IMR-90 (cell line): ENCODE data around the gene FEM1A. TPM values are rescaled to one million over a fixed set of nuclear protein-coding genes. Genes with fewer than 3 reads are reported as not detected.
"Not testable (repeated sequence)": the region's sequence is repeated elsewhere in the genome, so short reads cannot be mapped to it uniquely, and the experiment has no call there.

ENCODE experiments used
- ATAC-seq: fragments of 200-7000 bp; cut with Tn5 transposase; 2 replicates; pipeline ENCODE4 v1.9.1; 2020; ENCODE audit warnings: low read depth, mild to moderate bottlenecking, moderate library complexity
- BruUV-seq: library from RNA; stranded (reverse); fragments of 400-500 nt; replicated peaks from 2 replicates; lab custom pipeline; 2021; lab: Mats Ljungman, UMichigan
- CTCF ChIA-PET: fragments of 300-600 bp; formaldehyde crosslinking; extraction: SDS; loops from one replicate; lab custom pipeline; 2021; ENCODE audit warnings: antibody characterized with exemption; lab: Yijun Ruan, JAX
- POLR2A ChIA-PET: fragments of 300-600 bp; sonication (Branson Sonifier 250); formaldehyde crosslinking; loops from one replicate; lab custom pipeline; 2022; ENCODE audit warnings: antibody characterized with exemption; ENCODE audit not compliant: unreplicated experiment; lab: Charles Lee
- DNase-seq: peaks from one replicate; pipeline ENCODE4 v3.0.0; 2013
- H2AFZ ChIP-seq: replicated peaks from 2 replicates; pipeline ENCODE3; 2013; ENCODE audit warnings: low read length, mild to moderate bottlenecking; ENCODE audit not compliant: poor library complexity
- H2AK5ac ChIP-seq: 2 replicates; pipeline ENCODE4 v1.6.1; 2013; ENCODE audit warnings: low read depth, low read length, inconsistent platforms
- H2AK9ac ChIP-seq: replicated peaks from 2 replicates; pipeline ENCODE3; 2013; ENCODE audit warnings: mild to moderate bottlenecking, low read depth, low read length, moderate library complexity; ENCODE audit not compliant: poor library complexity
- H2BK120ac ChIP-seq: 2 replicates; pipeline ENCODE4 v1.6.1; 2013; ENCODE audit warnings: low read depth, low read length, inconsistent platforms
- H2BK15ac ChIP-seq: 3 replicates; pipeline ENCODE4 v1.6.1; 2013; ENCODE audit warnings: low read depth, low read length, inconsistent platforms
- H2BK20ac ChIP-seq: 2 replicates; pipeline ENCODE4 v1.6.1; 2013; ENCODE audit warnings: low read depth, mild to moderate bottlenecking, inconsistent platforms, low read length, moderate library complexity
- H2BK5ac ChIP-seq: 2 replicates; pipeline ENCODE4 v1.6.1; 2013; ENCODE audit warnings: mild to moderate bottlenecking, low read depth, low read length, inconsistent platforms; ENCODE audit not compliant: poor library complexity, severe bottlenecking
- H3K14ac ChIP-seq: replicated peaks from 2 replicates; pipeline ENCODE4 v1.6.1; 2013; ENCODE audit warnings: low read depth, low read length, inconsistent platforms
- H3K18ac ChIP-seq: 2 replicates; pipeline ENCODE4 v1.6.1; 2013; ENCODE audit warnings: low read depth, low read length, control low read depth
- H3K23ac ChIP-seq: 2 replicates; pipeline ENCODE4 v1.6.1; 2013; ENCODE audit warnings: low read depth, low read length, inconsistent platforms
- H3K27ac ChIP-seq: 2 replicates; pipeline ENCODE4 v1.5.1; 2013; ENCODE audit warnings: mild to moderate bottlenecking, control low read depth, low read length; ENCODE audit not compliant: insufficient read depth
- H3K27me3 ChIP-seq: 2 replicates; pipeline ENCODE4 v1.6.1; 2013; ENCODE audit warnings: low read length; ENCODE audit not compliant: control insufficient read depth, insufficient read depth
- H3K36me3 ChIP-seq: 2 replicates; pipeline ENCODE4 v1.6.1; 2013; ENCODE audit warnings: low read length, mixed read lengths; ENCODE audit not compliant: control insufficient read depth, insufficient read depth
- H3K4ac ChIP-seq: 2 replicates; pipeline ENCODE4 v1.6.1; 2013; ENCODE audit warnings: low read depth, low read length, inconsistent platforms
- H3K4me1 ChIP-seq: 2 replicates; pipeline ENCODE4 v1.6.1; 2013; ENCODE audit warnings: low read length, mixed read lengths; ENCODE audit not compliant: control insufficient read depth, insufficient read depth
- H3K4me2 ChIP-seq: 2 replicates; pipeline ENCODE4 v1.6.1; 2013; ENCODE audit warnings: low read depth, mild to moderate bottlenecking, control low read depth, low read length, moderate library complexity
- H3K4me3 ChIP-seq: 2 replicates; pipeline ENCODE4 v1.5.1; 2013; ENCODE audit warnings: low read depth, mild to moderate bottlenecking, control low read depth, low read length, moderate library complexity; ENCODE audit not compliant: insufficient read depth
- H3K56ac ChIP-seq: 2 replicates; pipeline ENCODE4 v1.6.1; 2013; ENCODE audit warnings: low read length, inconsistent platforms; ENCODE audit not compliant: insufficient read depth; ENCODE audit errors: extremely low read depth
- H3K79me1 ChIP-seq, 2 experiments: 2 replicates each; pipeline ENCODE4 v1.6.1; 2013; ENCODE audit warnings: low read length in 2 of 2, inconsistent platforms in 1 of 2, low read depth in 1 of 2
- H3K9ac ChIP-seq: 2 replicates; pipeline ENCODE4 v1.6.1; 2013; ENCODE audit warnings: low read depth, low read length, control low read depth
- H3K9me1 ChIP-seq: 2 replicates; pipeline ENCODE4 v1.6.1; 2013; ENCODE audit warnings: low read length, inconsistent platforms; ENCODE audit not compliant: insufficient read depth
- H3K9me3 ChIP-seq: 2 replicates; pipeline ENCODE4 v1.6.1; 2013; ENCODE audit warnings: low read length; ENCODE audit not compliant: control insufficient read depth, insufficient read depth
- H4K20me1 ChIP-seq: 2 replicates; pipeline ENCODE4 v1.6.1; 2013; ENCODE audit warnings: low read length, inconsistent platforms; ENCODE audit not compliant: insufficient read depth
- H4K5ac ChIP-seq: 2 replicates; pipeline ENCODE4 v1.6.1; 2013; ENCODE audit warnings: mild to moderate bottlenecking, low read depth, low read length, control low read depth
- H4K8ac ChIP-seq, 2 experiments: 2 replicates each; pipeline ENCODE4 v1.6.1; 2013; ENCODE audit warnings: low read depth in 2 of 2, low read length in 2 of 2, control low read depth in 1 of 2, inconsistent platforms in 1 of 2
- H4K91ac ChIP-seq: 2 replicates; pipeline ENCODE4 v1.6.1; 2013; ENCODE audit warnings: low read depth, low read length, inconsistent platforms; ENCODE audit not compliant: insufficient read depth
- WGBS, 2 experiments: methylation state at CpG; one replicate each; pipeline versions ENCODE4 v1.1.5 to v1.1.7; 2013; ENCODE audit warnings: missing lambda C conversion rate in 2 of 2; ENCODE audit not compliant: insufficient read length in 1 of 2; ENCODE audit errors: extremely low coverage in 2 of 2; 5-methylcytosine and 5-hydroxymethylcytosine counted together
- dilution Hi-C: fragments of 300-500 bp; cut with HindIII; formaldehyde crosslinking; loops from one replicate; pipeline ENCODE4 v1.14.3; 2018; ENCODE audit warnings: low sequenced_read_pairs; ENCODE audit not compliant: unreplicated experiment
- in situ Hi-C: fragments of 300-500 bp; cut with MboI; formaldehyde crosslinking; loops from 3 replicates; pipeline ENCODE4 v1.14.3; 2019; ENCODE audit warnings: low sequenced_read_pairs, inconsistent platforms, mixed read lengths
- intact Hi-C: fragments of 100-400 bp; cut with micrococcal nuclease; formaldehyde crosslinking; loops from 2 replicates; pipeline ENCODE4 v1.10.0; 2022
- polyA plus RNA-seq, 3 experiments: library from polyadenylated mRNA; depleted of rRNA; stranded (reverse); fragments of >200 nt; gene quantifications; 2 replicates each; pipeline ENCODE4 v1.2.3, GENCODE V29; 2012; ENCODE audit warnings: low replicate concordance in 1 of 3
- total RNA-seq: library from RNA; depleted of rRNA; stranded (reverse); fragments of >200 nt; gene quantifications from 2 replicates; pipeline ENCODE4 v1.2.3, GENCODE V29; 2012

FEM1A gene
- total and polyA plus RNA-seq, 2 of the 4 experiments (the other 2 are of a cell fraction): 5.3 to 8.8 TPM

DNA sequence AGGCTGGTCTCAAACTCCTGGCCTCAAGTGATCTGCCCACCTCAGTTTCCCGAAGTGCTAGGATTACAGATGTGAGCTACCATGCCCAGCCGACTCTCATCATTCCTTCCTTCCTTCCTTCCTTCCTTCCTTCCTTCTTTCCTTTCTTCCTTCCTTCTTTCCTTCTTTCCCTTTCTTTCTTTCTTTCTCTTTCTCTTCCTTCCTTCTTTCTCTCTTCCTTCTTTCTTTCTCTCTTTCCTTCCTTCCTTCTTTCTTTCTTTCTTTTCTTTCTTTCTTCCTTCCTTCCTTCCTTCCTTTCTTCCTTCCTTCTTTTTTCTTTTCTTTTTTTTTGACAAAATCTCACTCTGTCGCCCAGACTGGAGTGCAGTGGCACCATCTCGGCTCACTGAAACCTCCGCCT lies 13.4 kb upstream of the FEM1A start:
- H3K4me2 ChIP-seq, H2BK20ac ChIP-seq, H3K9me1 ChIP-seq, H3K56ac ChIP-seq, H4K20me1 ChIP-seq, H2BK120ac ChIP-seq, H3K14ac ChIP-seq, H3K27me3 ChIP-seq, H3K4ac ChIP-seq, H4K5ac ChIP-seq, H4K8ac ChIP-seq, H3K79me1 ChIP-seq, H3K4me3 ChIP-seq, H3K18ac ChIP-seq, dilution Hi-C loops, H3K4me1 ChIP-seq, intact Hi-C loops, CTCF ChIA-PET, DNase-seq, H3K23ac ChIP-seq, H2BK5ac ChIP-seq, H2AK9ac ChIP-seq, H2BK15ac ChIP-seq, BruUV-seq, H3K9me3 ChIP-seq, H2AFZ ChIP-seq, ATAC-seq, H3K9ac ChIP-seq, H3K27ac ChIP-seq, H4K91ac ChIP-seq, H2AK5ac ChIP-seq, in situ Hi-C loops, H3K36me3 ChIP-seq, POLR2A ChIA-PET: not testable (repeated sequence)
- 52% methylated on average over 3 of the region's 5 CpGs; no CpG with 5 or more reads in 1 of the 2 experiments for WGBS, 2 experiments
